Liver (tissue), 9 donors: Measurements from ENCODE around the gene MYO16. TPM values are rescaled to one million over a fixed set of nuclear protein-coding genes. Genes with fewer than 3 reads are reported as not detected.

ENCODE experiments used
- DNase-seq: peaks from one replicate; pipeline ENCODE4 v3.0.0-alpha.2; 2017; ENCODE audit warnings: low spot score
- H3K27ac ChIP-seq, 2 donors: one replicate each; pipeline ENCODE4 v1.7.0; 2013; ENCODE audit warnings: inconsistent platforms in 2 of 2, low read length in 2 of 2, control low read depth in 1 of 2, low read depth in 1 of 2, mild to moderate bottlenecking in 1 of 2
- H3K27me3 ChIP-seq, 4 donors: one replicate each; pipeline versions ENCODE4 v1.6.1 to v1.7.0; 2013; ENCODE audit warnings: low read length in 3 of 4, inconsistent platforms in 1 of 4, mild to moderate bottlenecking in 1 of 4, moderate library complexity in 1 of 4; ENCODE audit not compliant: control insufficient read depth in 4 of 4, insufficient read depth in 4 of 4
- H3K36me3 ChIP-seq, 4 donors: one replicate each; pipeline versions ENCODE4 v1.6.1 to v1.7.0; 2013; ENCODE audit warnings: low read length in 3 of 4, mild to moderate bottlenecking in 3 of 4, low read depth in 1 of 4, moderate library complexity in 1 of 4; ENCODE audit not compliant: control insufficient read depth in 4 of 4, insufficient read depth in 3 of 4
- H3K4me1 ChIP-seq, 4 donors: one replicate each; pipeline versions ENCODE4 v1.6.1 to v1.7.0; 2013; ENCODE audit warnings: low read length in 3 of 4, mild to moderate bottlenecking in 3 of 4, moderate library complexity in 1 of 4; ENCODE audit not compliant: control insufficient read depth in 4 of 4, insufficient read depth in 4 of 4
- H3K4me3 ChIP-seq, 3 donors: one replicate each; pipeline versions ENCODE4 v1.6.1 to v1.7.0; 2013; ENCODE audit warnings: low read length in 3 of 3, control low read depth in 1 of 3, low read depth in 1 of 3, mild to moderate bottlenecking in 1 of 3
- H3K9ac ChIP-seq, 2 donors: one replicate each; pipeline ENCODE4 v1.7.0; 2013; ENCODE audit warnings: low read length in 2 of 2, mild to moderate bottlenecking in 2 of 2, moderate library complexity in 2 of 2, control low read depth in 1 of 2, low read depth in 1 of 2
- H3K9me3 ChIP-seq, 4 donors: one replicate each; pipeline versions ENCODE4 v1.6.1 to v1.7.0; 2013; ENCODE audit warnings: low read length in 3 of 4; ENCODE audit not compliant: control insufficient read depth in 4 of 4
- ATF3 ChIP-seq: IDR thresholded peaks from 2 replicates; pipeline ENCODE4 v1.6.1; 2016; ENCODE audit warnings: antibody characterized with exemption
- CTCF ChIP-seq: fragments of 150-350 bp; IDR thresholded peaks from 2 replicates; pipeline ENCODE4 v1.5.1; 2017; ENCODE audit warnings: improper control_type of control experiment, low read depth, low read length; ENCODE audit not compliant: missing input control
- EGR1 ChIP-seq, 2 donors: IDR thresholded peaks; 2 replicates each; pipeline ENCODE4 v1.6.1; 2016 to 2018; ENCODE audit warnings: antibody characterized with exemption in 2 of 2, low read depth in 2 of 2
- FOXA1 ChIP-seq: IDR thresholded peaks from 2 replicates; pipeline ENCODE4 v1.6.1; 2016; ENCODE audit warnings: antibody characterized with exemption
- GABPA ChIP-seq, 2 donors: IDR thresholded peaks in 1 of 2; conservative IDR thresholded peaks in 1 of 2; 2 replicates each; pipeline ENCODE4 v1.6.1; 2016; ENCODE audit warnings: antibody characterized with exemption in 2 of 2, mild to moderate bottlenecking in 1 of 2, moderate library complexity in 1 of 2
- HNF4A ChIP-seq, 2 donors: conservative IDR thresholded peaks; 2 replicates each; pipeline ENCODE4 v1.6.1; 2016; ENCODE audit warnings: antibody characterized with exemption in 2 of 2, mild to moderate bottlenecking in 2 of 2
- HNF4G ChIP-seq: IDR thresholded peaks from 2 replicates; pipeline ENCODE4 v1.6.1; 2016; ENCODE audit warnings: antibody characterized with exemption
- JUND ChIP-seq, 2 donors: IDR thresholded peaks; 2 replicates each; pipeline ENCODE4 v1.6.1; 2016; ENCODE audit warnings: antibody characterized with exemption in 2 of 2
- MAX ChIP-seq: IDR thresholded peaks from 2 replicates; pipeline ENCODE4 v1.6.1; 2016; ENCODE audit warnings: antibody characterized with exemption
- NR2F2 ChIP-seq: IDR thresholded peaks from 2 replicates; pipeline ENCODE4 v1.6.1; 2016; ENCODE audit warnings: antibody characterized with exemption
- RAD21 ChIP-seq, 2 donors: IDR thresholded peaks; 2 replicates each; pipeline ENCODE4 v1.6.1; 2016; ENCODE audit warnings: antibody characterized with exemption in 2 of 2, mild to moderate bottlenecking in 2 of 2
- REST ChIP-seq: IDR thresholded peaks from 2 replicates; pipeline ENCODE4 v1.6.1; 2016; ENCODE audit warnings: antibody characterized with exemption, mild to moderate bottlenecking
- RXRA ChIP-seq, 2 donors: IDR thresholded peaks; 2 replicates each; pipeline ENCODE4 v1.6.1; 2017 to 2018; ENCODE audit warnings: antibody characterized with exemption in 2 of 2, mild to moderate bottlenecking in 1 of 2
- TAF1 ChIP-seq: conservative IDR thresholded peaks from 2 replicates; pipeline ENCODE4 v1.6.1; 2016; ENCODE audit warnings: antibody characterized with exemption, mild to moderate bottlenecking
- YY1 ChIP-seq: IDR thresholded peaks from 2 replicates; pipeline ENCODE4 v1.6.1; 2016; ENCODE audit warnings: antibody characterized with exemption, mild to moderate bottlenecking
- ZBTB33 ChIP-seq: IDR thresholded peaks from 2 replicates; pipeline ENCODE4 v1.6.1; 2016; ENCODE audit warnings: antibody characterized with exemption
- WGBS: extraction: QIAGEN DNeasy Blood & Tissue Kit; methylation state at CpG from one replicate; pipeline ENCODE4 v1.1.7; 2013; 5-methylcytosine and 5-hydroxymethylcytosine counted together
- polyA plus RNA-seq, 2 donors: library from polyadenylated mRNA; stranded (reverse) in 1 of 2; unstranded in 1 of 2; fragments of 200-250 nt in 1 of 2; fragments of >200 nt in 1 of 2; fragmentation: Nextera tagmentation in 1 of 2; extraction: Ambion mirVana in 1 of 2; gene quantifications; one replicate each; pipeline versions ENCODE4 v1.2.1 to v1.2.3, GENCODE V29; 2013 to 2015
- total RNA-seq, 2 donors: library from RNA; depleted of rRNA; stranded (reverse); fragments of >200 nt; gene quantifications; one replicate each; pipeline ENCODE4 v1.2.3, GENCODE V29; 2014
- donor health status: healthy.
- donor health status: healthy.
- donor health status: healthy.
- donor health status: healthy.
- donor health status: healthy.

MYO16 gene
- total and polyA plus RNA-seq, 4 donors: 0.37 to 1.1 (median 0.68) TPM

- Histone ChIP-seq H3K9ac (no peak overlapping the region), H3K36me3 (no peaks in the 10 kb centered on the region), H3K4me1 (no peaks in the 10 kb centered on the region), H3K9me3 (no peaks in the 10 kb centered on the region), H3K27me3 (no peaks in the 10 kb centered on the region), H3K27ac (no peak overlapping the region), H3K4me3 (no peak overlapping the region)
- 68% methylated on average over 1 of the region's 1 CpG for WGBS
- TF ChIP-seq HNF4G (no peak), FOXA1 (no peak), REST (no peak), CTCF (no peak), JUND (IDR thresholded peaks at IDR 0.05) (no peak), MAX (no peak), TAF1 (no peak), HNF4A (conservative IDR thresholded peaks at IDR 0.05) (no peak), ATF3 (no peak), ZBTB33 (no peak)
- no peak for DNase-seq
Observed at GRCh38 chr13:108707584-108707983, 78.2 kb downstream of the MYO16 start.

GRCh38 chr13:108708921-108709320 is 79.5 kb downstream of the MYO16 start:
- no peak for DNase-seq
- WGBS: 74% methylated on average over 8 of the region's 8 CpGs
- Histone ChIP-seq H3K27me3 (no peaks in the 10 kb centered on the region), H3K9me3 (no peaks in the 10 kb centered on the region), H3K27ac (no peak overlapping the region), H3K4me1 (no peaks in the 10 kb centered on the region), H3K9ac (no peak overlapping the region), H3K4me3 (no peak overlapping the region), H3K36me3 (no peaks in the 10 kb centered on the region)
- TF ChIP-seq HNF4A (conservative IDR thresholded peaks at IDR 0.05) (no peak), JUND (IDR thresholded peaks at IDR 0.05) (no peak), NR2F2 (no peak), RXRA (IDR thresholded peaks at IDR 0.05) (no peak), CTCF (no peak), YY1 (no peak), RAD21 (IDR thresholded peaks at IDR 0.05) (no peak), HNF4G (no peak), TAF1 (no peak), GABPA (IDR thresholded peaks at IDR 0.05 in 1 of 2, conservative IDR thresholded peaks at IDR 0.05 in 1 of 2) (no peak), EGR1 (IDR thresholded peaks at IDR 0.05; ENCODE audit: low read depth in 2 of 2) (no peak)
